ENCODE measurements around the gene AFF4. TPM values are rescaled to one million over a fixed set of nuclear protein-coding genes. Genes with fewer than 3 reads are reported as not detected.
"Not testable (repeated sequence)": the region's sequence is repeated elsewhere in the genome, so short reads cannot be mapped to it uniquely, and the experiment has no call there.

The AFF4 gene
- polyA plus RNA-seq, 4 donors, result 60.7 to 69.9 (median 64.2) TPM

DNA sequence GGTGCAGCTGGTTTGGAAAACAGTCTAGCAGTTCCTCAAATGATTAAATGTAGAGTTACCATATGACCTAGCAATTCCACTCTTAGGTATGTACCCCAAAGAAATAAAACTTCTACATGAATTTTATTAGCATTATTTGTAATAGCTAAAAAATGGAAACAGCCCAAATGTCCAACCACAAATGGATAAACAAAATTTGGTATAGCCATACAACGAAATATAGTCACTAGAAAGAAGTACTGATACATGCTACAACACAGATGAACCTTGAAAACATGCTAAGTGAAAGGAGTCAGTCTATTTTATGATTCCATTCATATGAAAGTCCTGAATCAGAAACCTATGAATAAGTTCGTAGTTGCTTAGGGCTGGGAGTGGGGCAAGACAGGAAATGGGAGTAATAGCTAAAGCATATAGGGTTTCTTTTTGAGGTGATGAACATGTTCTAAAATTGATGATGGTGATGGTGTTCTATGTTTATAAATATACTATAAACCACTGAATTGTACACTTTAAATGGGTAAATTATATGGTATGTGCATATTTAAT lies 103.5 kb downstream of the AFF4 start:
- DNase-seq (ENCODE audit: low read depth in 4 of 4, low spot score in 3 of 4), result no peak

DNA sequence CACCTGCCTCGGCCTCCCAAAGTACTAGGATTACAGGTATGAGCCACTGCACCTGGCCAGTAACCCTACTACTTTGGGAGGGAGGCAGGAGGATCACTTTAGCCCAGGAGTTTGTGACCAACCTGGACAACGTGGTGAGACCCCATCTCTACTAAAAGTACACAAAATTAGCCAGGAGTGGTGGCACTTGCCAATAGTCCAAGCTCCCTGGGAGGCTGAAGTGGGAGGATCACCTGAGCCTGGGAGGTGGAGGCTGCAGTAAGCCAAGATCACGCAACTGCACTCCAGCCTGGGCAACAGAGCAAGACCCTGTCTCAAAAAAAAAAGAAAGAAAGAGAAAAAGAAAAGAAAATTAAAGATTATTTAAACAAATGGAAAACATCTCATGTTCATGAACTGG lies 107.4 kb downstream of the AFF4 start:
- DNase-seq (ENCODE audit: low read depth in 4 of 4, low spot score in 3 of 4), result no peak

DNA sequence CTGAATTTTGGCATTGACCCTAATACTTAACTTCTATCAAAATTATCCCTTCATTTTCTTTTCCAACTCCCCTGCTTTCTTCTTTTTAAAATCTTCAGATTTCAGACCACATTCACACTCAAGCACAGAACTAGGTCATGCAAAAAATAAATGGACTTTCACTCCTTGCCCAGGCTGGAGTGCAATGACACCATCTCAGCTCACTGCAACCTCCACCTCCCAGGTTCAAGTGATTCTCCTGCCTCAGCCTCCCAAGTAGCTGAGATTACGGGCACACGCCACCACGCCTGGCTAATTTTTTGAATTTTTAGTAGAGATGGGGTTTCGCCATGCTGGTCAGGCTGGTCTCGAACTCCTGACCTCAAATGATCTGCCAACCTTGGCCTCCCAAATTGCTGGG lies 108.4 kb downstream of the AFF4 start:
- DNase-seq (ENCODE audit: low read depth in 4 of 4, low spot score in 3 of 4), result not testable (repeated sequence)

DNA sequence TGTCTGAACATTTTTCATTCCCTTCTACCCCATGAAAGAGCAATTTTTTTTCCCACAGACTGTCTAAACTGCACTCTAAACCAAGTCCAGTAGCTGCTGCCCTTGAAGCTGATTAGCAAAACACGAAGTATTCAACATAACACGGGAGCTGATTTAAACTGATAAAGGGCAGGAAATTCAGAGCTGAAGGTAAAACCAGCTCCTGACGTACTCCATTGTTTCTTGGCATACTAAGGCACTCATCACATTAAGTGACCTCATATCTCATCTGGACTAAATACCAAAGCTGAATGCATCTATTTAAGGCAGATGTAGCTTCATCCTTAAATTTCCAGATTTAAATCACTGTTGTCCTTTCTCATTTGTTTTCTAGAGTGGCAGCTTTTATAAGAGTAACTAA lies 109.1 kb downstream of the AFF4 start:
- no peak for DNase-seq (ENCODE audit: low read depth in 4 of 4, low spot score in 3 of 4)

GRCh38 chr5:132853790-132854189 lies 109.6 kb downstream of the AFF4 start:
- DNase-seq (ENCODE audit: low read depth in 4 of 4, low spot score in 3 of 4), result no peak

GRCh38 chr5:132853323-132853722 lies 110.1 kb downstream of the AFF4 start:
- DNase-seq (ENCODE audit: low read depth in 4 of 4, low spot score in 3 of 4), result no peak

DNA sequence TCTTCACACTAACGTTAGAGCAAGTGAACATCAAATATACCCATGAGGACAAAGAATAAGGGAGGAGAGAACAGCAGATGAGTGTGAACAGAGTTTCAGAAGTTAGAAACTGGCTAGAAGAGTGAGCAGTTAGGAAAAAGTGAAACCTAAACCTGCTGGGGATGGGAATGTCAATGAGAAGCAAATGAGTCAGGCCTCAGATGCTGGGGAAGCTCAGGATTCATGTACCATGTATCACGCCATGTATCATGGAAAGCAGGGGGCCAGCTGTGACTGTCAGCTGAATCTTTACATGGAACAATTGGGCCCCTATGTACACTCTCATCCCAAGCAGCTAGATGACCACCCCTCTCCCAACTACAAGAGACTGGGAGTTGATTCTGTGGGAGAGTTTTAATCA lies 113.4 kb downstream of the AFF4 start:
- no peak for DNase-seq (ENCODE audit: low read depth in 4 of 4, low spot score in 3 of 4)

DNA sequence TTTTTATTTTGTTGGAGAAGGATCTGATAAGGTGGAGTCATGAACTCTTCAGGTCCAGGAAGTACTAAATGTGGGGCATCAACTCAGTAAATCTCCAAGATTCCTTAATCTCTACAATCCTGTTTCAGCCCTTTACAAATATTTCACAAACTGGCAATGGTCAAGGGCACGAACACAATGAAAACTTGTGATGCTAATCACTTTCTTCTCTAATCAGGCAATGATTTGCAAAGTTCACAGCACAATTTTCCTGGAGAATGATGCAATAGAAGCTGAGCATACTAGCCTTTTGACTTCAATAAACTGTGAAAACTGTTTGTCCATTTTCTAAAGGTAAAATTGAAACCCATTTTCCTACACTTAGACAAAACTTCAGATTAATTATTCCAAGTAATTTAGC lies 114.1 kb downstream of the AFF4 start:
- DNase-seq (ENCODE audit: low read depth in 4 of 4, low spot score in 3 of 4), result no peak

GRCh38 chr5:132848270-132848669 lies 115.2 kb downstream of the AFF4 start:
- DNase-seq (ENCODE audit: low read depth in 4 of 4, low spot score in 3 of 4), result no peak

GRCh38 chr5:132841305-132841704 lies 122.1 kb downstream of the AFF4 start:
- no peak for DNase-seq (ENCODE audit: low read depth in 4 of 4, low spot score in 3 of 4)

- no peak for DNase-seq (ENCODE audit: low read depth in 4 of 4, low spot score in 3 of 4)
Observed at GRCh38 chr5:132840896-132841295, 122.5 kb downstream of the AFF4 start.

DNA sequence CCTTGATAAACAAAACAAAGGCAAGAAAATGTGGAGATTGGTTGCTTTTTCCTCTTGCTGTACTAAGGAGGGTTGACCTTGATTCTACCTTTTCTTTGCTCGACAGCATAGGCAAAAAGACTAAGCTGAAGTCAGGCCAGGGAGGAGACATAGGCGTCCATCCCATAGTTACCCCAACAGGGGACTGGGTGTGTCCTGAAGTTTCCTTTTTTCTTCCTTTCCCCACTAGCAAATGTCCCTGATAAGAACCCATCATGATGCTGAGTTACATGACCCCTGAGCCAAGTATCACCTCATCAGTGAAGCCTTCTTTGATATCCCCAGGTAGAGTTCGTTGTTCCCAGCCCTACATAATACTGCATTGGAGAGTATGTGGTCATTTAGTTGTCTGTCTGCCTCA lies 123.1 kb downstream of the AFF4 start:
- DNase-seq (ENCODE audit: low read depth in 4 of 4, low spot score in 3 of 4), result no peak

DNA sequence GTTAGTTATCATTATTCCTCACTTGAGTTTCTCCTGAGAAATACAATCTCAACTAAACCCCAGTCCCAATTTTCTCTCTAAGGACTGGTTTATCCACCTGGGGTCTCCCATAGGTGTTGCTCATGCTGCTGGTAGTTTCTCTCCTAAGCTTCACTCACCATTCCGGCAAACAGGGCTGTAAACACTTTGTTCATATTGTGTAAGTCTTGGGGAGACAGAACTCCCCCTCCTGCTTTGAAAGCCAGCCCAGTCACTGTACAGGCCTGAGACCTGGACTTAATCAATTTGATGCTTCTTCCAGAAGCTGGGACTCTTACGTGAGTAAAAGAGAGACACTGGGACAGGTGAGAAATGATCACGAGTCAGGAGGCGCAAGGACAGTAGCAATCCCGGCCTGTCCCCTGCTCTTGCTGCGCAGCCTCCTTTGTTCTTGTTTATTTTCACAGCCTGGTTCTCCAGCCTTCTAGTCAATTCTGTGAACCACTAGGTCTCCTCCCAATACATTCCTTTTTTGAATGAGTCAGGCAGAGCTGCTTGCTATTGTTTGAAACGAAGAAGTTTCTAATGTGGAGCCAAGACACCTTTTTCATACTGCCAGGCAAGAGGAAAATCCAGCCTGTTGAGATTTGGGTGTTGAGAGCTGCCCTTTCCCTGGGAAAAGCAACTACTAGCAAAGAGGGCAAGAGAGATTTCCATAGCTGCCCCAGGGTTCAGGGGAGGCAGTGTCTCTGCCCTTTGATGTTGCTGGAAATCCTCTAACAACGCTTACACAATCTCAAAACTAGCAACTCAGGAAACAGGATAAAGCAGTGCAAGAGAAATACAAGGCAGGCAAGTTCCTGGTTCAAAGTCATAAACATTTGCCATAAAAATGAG lies 123.8 kb downstream of the AFF4 start:
- no peak for DNase-seq (ENCODE audit: low read depth in 4 of 4, low spot score in 3 of 4)

GRCh38 chr5:132838516-132839282 lies 124.7 kb downstream of the AFF4 start:
- no peak for DNase-seq (ENCODE audit: low read depth in 4 of 4, low spot score in 3 of 4)

GRCh38 chr5:132837868-132838267 lies 125.6 kb downstream of the AFF4 start:
- no peak for DNase-seq (ENCODE audit: low read depth in 4 of 4, low spot score in 3 of 4)

DNA sequence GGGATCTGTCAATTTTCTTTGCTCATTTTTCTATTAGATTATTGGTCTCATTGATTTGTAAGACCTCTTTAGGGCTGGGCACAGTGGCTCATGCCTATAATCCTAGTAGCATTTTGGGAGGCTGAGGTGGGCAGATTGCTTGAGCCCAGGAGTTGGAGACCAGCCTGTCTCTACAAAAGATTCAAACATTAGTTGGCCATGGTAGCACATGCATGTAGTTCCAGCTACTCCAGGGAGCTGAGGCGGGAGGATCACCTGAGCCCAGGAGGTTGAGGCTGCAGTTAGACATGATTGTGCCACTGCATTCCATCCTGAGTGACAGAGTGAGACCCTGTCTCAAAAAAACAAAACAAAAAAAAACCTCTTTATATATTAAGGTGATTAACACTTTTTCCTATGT lies 126.6 kb downstream of the AFF4 start:
- DNase-seq (ENCODE audit: low read depth in 4 of 4, low spot score in 3 of 4), result no peak

DNA sequence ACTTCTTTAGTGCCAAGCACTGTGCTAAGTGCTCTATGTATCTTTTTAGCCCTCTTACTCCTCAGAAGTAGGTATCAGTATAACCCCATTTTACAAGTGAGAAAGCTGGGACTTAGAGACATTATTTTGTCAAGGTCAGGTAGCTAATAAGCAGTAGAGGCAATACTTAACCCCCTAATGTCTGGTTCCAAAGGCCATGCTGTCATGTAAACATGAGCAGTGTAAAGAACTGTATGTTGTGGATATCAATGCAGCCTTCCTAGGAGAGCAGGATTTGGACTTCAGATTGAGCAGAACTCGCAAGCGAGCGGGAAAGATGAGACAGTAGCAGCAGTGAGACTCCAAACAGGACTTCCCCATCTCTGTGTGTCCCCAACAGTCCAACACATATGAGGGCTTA lies 129.4 kb downstream of the AFF4 start:
- no peak for DNase-seq (ENCODE audit: low read depth in 4 of 4, low spot score in 3 of 4)

- DNase-seq (ENCODE audit: low read depth in 4 of 4, low spot score in 3 of 4), result no peak
Observed at GRCh38 chr5:132832612-132833011, 130.8 kb downstream of the AFF4 start.

GRCh38 chr5:132831095-132831860 lies 132.2 kb downstream of the AFF4 start:
- DNase-seq (ENCODE audit: low read depth in 4 of 4, low spot score in 3 of 4), result no peak

- no peak for DNase-seq (ENCODE audit: low read depth in 4 of 4, low spot score in 3 of 4)
Observed at GRCh38 chr5:132830436-132831094, 132.9 kb downstream of the AFF4 start, which contains the start of gene SHROOM1. Gene SHROOM1, minus strand, starts transcription at chr5:132830647. Its CDS starts 4,507 bp downstream, at chr5:132826140.
